ENCODE data around the gene LRRTM4.

GRCh38 chr2:76825140-76825970 is 696.8 kb downstream of the LRRTM4 start:
- no peak for TF ChIP-seq POLR2A (IDR thresholded peaks at IDR 0.05)
- TF ChIP-seq, protein P1, sequence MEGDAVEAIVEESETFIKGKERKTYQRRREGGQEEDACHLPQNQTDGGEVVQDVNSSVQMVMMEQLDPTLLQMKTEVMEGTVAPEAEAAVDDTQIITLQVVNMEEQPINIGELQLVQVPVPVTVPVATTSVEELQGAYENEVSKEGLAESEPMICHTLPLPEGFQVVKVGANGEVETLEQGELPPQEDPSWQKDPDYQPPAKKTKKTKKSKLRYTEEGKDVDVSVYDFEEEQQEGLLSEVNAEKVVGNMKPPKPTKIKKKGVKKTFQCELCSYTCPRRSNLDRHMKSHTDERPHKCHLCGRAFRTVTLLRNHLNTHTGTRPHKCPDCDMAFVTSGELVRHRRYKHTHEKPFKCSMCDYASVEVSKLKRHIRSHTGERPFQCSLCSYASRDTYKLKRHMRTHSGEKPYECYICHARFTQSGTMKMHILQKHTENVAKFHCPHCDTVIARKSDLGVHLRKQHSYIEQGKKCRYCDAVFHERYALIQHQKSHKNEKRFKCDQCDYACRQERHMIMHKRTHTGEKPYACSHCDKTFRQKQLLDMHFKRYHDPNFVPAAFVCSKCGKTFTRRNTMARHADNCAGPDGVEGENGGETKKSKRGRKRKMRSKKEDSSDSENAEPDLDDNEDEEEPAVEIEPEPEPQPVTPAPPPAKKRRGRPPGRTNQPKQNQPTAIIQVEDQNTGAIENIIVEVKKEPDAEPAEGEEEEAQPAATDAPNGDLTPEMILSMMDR (IDR thresholded peaks at IDR 0.05): no peak

Data from thyroid gland (tissue), 4 donors.